Measurements from ENCODE around the gene SELPLG.

DNA sequence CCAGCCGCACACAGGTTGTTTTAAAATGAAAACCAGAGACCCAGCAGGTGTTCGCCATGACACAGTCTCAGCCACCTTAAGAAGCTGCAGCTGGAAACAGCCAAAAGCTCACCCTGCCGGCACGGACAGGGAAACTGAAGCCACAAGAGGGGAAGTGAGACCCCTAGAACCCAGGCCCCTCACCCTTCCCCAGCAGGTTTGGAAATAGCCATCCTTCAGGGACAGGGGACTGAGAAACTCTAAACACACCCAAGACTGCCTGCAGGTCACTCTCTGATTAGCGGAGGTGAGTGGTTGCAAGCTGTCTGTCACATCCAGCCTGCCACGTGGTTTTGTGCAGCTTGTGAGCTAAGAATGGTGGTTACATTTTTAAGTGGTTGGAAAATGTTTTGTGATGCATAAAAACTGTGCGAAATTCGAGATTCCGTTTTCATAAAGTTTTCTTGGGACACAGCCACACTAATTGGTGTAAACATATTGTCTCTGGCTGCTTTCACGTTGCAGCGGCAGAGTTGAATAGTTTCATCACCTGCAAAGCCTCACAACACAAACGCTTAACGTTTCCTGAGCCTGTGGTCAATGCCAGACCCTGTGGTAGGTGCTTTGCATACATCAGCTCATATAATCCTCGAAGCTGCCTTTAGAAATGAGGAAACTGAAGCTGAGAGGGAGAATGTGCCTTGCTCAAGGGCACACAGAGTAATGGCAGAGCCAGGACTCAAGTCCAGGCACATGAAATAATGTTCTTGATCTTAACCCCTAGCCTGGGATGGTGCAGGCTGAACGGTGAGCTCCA, 1.7 kb upstream of the SELPLG start:
- no peak for TF ChIP-seq EZH2 (IDR thresholded peaks at IDR 0.05; ENCODE audit: insufficient read depth, low read length)
- TF ChIP-seq, protein P1, sequence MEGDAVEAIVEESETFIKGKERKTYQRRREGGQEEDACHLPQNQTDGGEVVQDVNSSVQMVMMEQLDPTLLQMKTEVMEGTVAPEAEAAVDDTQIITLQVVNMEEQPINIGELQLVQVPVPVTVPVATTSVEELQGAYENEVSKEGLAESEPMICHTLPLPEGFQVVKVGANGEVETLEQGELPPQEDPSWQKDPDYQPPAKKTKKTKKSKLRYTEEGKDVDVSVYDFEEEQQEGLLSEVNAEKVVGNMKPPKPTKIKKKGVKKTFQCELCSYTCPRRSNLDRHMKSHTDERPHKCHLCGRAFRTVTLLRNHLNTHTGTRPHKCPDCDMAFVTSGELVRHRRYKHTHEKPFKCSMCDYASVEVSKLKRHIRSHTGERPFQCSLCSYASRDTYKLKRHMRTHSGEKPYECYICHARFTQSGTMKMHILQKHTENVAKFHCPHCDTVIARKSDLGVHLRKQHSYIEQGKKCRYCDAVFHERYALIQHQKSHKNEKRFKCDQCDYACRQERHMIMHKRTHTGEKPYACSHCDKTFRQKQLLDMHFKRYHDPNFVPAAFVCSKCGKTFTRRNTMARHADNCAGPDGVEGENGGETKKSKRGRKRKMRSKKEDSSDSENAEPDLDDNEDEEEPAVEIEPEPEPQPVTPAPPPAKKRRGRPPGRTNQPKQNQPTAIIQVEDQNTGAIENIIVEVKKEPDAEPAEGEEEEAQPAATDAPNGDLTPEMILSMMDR (IDR thresholded peaks at IDR 0.05; ENCODE audit: insufficient read depth, low read depth, low read length): no peak

All from astrocyte (in vitro differentiated cells and primary cell).